ENCODE measurements around the gene FILIP1L. TPM values are rescaled to one million over a fixed set of nuclear protein-coding genes. Genes with fewer than 3 reads are reported as not detected.

FILIP1L gene
- total RNA-seq, 1 experiment from 2014 or later, result 0.07 TPM

DNA sequence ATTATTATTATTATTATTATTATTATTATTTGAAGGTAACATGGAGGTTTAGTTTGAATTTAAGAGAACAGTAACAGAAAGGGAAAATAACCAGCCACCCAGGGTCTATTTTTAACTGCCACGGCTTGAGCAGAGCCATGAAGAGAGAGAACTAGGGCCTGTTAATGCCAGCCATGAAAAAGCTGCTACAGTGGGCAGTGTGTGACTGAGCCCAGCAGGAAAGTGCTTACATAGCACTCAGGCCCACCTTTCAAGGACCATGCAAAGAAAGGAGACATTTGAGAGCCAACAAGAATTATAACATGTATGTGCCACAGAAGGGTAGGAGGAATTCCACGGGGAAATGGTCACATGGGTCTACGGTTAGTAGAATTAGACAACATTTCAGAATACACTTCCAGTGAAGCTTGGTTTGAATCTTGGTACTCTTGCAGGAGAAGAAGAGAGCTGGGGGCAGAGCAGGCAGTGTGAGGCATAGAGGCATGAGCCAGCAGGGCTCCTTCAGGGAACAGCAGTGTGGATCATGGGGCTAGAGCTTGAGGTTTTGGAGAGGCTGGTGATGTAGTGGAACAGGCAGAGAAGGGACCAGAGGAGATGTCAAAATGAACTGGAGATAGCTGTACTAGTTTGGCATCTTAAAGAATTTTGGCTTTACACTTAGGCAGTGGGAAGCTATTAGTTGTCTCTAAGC lies 155.9 kb downstream of the FILIP1L start:
- no peak overlapping the region for H2AFZ ChIP-seq (ENCODE audit: low read length)

More for the DNA sequence above, 155.9 kb downstream of the FILIP1L start:
- H3K27me3 Mint-ChIP-seq (ENCODE audit: low read depth), result no peaks in the 10 kb centered on the region
- H3K9ac ChIP-seq (ENCODE audit: extremely low read depth, insufficient read length, low read length), result no peak overlapping the region
- no peak overlapping the region for H2BK12ac ChIP-seq (ENCODE audit: insufficient read length, low read depth, low read length)
- H3K18ac ChIP-seq (ENCODE audit: insufficient read length, low read depth, low read length), result no peak overlapping the region
- no peaks in the 10 kb centered on the region; the same call in 1 of the 2 replicates for H3K4me1 ChIP-seq (ENCODE audit: insufficient read depth, low read length)
- no CpG with 5 or more reads among the region's 3 CpGs for WGBS (ENCODE audit: extremely low coverage, insufficient read length, low lambda C conversion rate)
- no peak overlapping the region for H3T11ph ChIP-seq (ENCODE audit: low read length)
- H3K14ac ChIP-seq (ENCODE audit: insufficient read depth, low read length), result no peak overlapping the region
- no peak for DNase-seq
- no peaks in the 10 kb centered on the region for H3K79me2 ChIP-seq (ENCODE audit: insufficient read depth, low read length)
- no peak overlapping the region for H3K4me2 ChIP-seq (ENCODE audit: insufficient read depth, insufficient read length, low read length)
- no peaks in the 10 kb centered on the region for H3K23me2 ChIP-seq (ENCODE audit: insufficient read length, low read depth, low read length, poor library complexity, severe bottlenecking)
- no peaks in the 10 kb centered on the region for H3K27me3 ChIP-seq (ENCODE audit: insufficient read depth, low read length)
- H4K20me1 ChIP-seq (ENCODE audit: control insufficient read depth, insufficient read depth, insufficient read length), result no peaks in the 10 kb centered on the region
- H3K27ac Mint-ChIP-seq, result peak overlapping the region in 2 of 3 experiments; percentile 41 to 50; a peak in 2 of 7 replicates
- no peak overlapping the region for H4K8ac ChIP-seq (replicated peaks; ENCODE audit: insufficient read length, low read depth, low read length)
- no peaks in the 10 kb centered on the region for H3K9me3 Mint-ChIP-seq
- no peak overlapping the region for H3K27ac ChIP-seq (ENCODE audit: insufficient read length, low read depth, low read length)
- H2BK20ac ChIP-seq (ENCODE audit: low read depth, low read length, poor library complexity, severe bottlenecking), result no peak overlapping the region
- H2AK5ac ChIP-seq (ENCODE audit: insufficient read length, low read length), result no peak overlapping the region
- no peak overlapping the region for H2BK15ac ChIP-seq (ENCODE audit: low read depth, low read length)
- H4K5ac ChIP-seq (ENCODE audit: insufficient read length, low read depth, low read length), result no peak overlapping the region
- no peak overlapping the region for H3K23ac ChIP-seq (ENCODE audit: insufficient read length, low read depth, low read length)
- TF ChIP-seq, protein P1, sequence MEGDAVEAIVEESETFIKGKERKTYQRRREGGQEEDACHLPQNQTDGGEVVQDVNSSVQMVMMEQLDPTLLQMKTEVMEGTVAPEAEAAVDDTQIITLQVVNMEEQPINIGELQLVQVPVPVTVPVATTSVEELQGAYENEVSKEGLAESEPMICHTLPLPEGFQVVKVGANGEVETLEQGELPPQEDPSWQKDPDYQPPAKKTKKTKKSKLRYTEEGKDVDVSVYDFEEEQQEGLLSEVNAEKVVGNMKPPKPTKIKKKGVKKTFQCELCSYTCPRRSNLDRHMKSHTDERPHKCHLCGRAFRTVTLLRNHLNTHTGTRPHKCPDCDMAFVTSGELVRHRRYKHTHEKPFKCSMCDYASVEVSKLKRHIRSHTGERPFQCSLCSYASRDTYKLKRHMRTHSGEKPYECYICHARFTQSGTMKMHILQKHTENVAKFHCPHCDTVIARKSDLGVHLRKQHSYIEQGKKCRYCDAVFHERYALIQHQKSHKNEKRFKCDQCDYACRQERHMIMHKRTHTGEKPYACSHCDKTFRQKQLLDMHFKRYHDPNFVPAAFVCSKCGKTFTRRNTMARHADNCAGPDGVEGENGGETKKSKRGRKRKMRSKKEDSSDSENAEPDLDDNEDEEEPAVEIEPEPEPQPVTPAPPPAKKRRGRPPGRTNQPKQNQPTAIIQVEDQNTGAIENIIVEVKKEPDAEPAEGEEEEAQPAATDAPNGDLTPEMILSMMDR (conservative IDR thresholded peaks at IDR 0.05), result no peak
- no peaks in the 10 kb centered on the region for H3K9me3 ChIP-seq (ENCODE audit: control insufficient read depth, low read depth, low read length)
- H3K36me3 Mint-ChIP-seq (ENCODE audit: insufficient read depth in 1 of 3, low read depth in 3 of 3), result no peaks in the 10 kb centered on the region
- no peak overlapping the region for H3K4me3 Mint-ChIP-seq
- no peak overlapping the region for H4K91ac ChIP-seq (ENCODE audit: insufficient read length, low read depth, low read length)
- H2BK5ac ChIP-seq (ENCODE audit: insufficient read length, low read length), result no peak overlapping the region
- H3K4me1 Mint-ChIP-seq, result peaks cover 1 to 4% of the 10 kb centered on the region in 2 experiments; a peak in 1 of 4 replicates
- H2BK120ac ChIP-seq (ENCODE audit: low read depth, low read length, poor library complexity, severe bottlenecking), result no peak overlapping the region
- no peak overlapping the region for H3K56ac ChIP-seq (ENCODE audit: insufficient read length, low read depth, low read length)
- no peak overlapping the region for H3K4ac ChIP-seq (ENCODE audit: low read depth, low read length)
- no peaks in the 10 kb centered on the region for H3K79me1 ChIP-seq (ENCODE audit: insufficient read depth, low read depth, low read length, poor library complexity, severe bottlenecking)
